Measurements from ENCODE around the gene COPE.

The COPE gene

GRCh38 chr19:18849838-18850400 lies 69.3 kb downstream of the COPE start:
- no peak for FAIRE-seq
